MM.1S (cell line): ENCODE measurements around the gene ARHGAP27.

Experiments used
- DNase-seq: peaks from one replicate; pipeline ENCODE4 v3.0.0-alpha.2; 2015
- H2AFZ ChIP-seq: fragments of 300-600 bp; sonication (generic); 2 replicates; pipeline ENCODE4 v1.6.0; 2016; ENCODE audit warnings: antibody characterized with exemption, low read length
- H3F3A ChIP-seq: fragments of 300-600 bp; sonication (generic); 2 replicates; pipeline ENCODE4 v1.6.1; 2016; ENCODE audit warnings: mild to moderate bottlenecking, antibody characterized with exemption, low read length, moderate library complexity, mixed read lengths; ENCODE audit not compliant: insufficient read depth
- H3K27ac ChIP-seq: fragments of 300-600 bp; sonication (generic); 2 replicates; pipeline ENCODE4 v1.5.1; 2016; ENCODE audit warnings: mild to moderate bottlenecking, low read length
- H3K27me3 ChIP-seq: fragments of 300-600 bp; sonication (generic); replicated peaks from 2 replicates; pipeline ENCODE4 v1.6.0; 2016; ENCODE audit warnings: low read length; ENCODE audit not compliant: insufficient read depth
- H3K36me3 ChIP-seq: fragments of 300-600 bp; sonication (generic); replicated peaks from 2 replicates; pipeline ENCODE4 v1.6.1; 2016; ENCODE audit warnings: mild to moderate bottlenecking, low read length, mixed read lengths; ENCODE audit not compliant: insufficient read depth
- H3K4me1 ChIP-seq: fragments of 300-600 bp; sonication (generic); 2 replicates; pipeline ENCODE4 v1.6.1; 2016; ENCODE audit warnings: low read length, mixed read lengths
- H3K4me2 ChIP-seq: fragments of 300-600 bp; sonication (generic); 2 replicates; pipeline ENCODE4 v1.6.0; 2016; ENCODE audit warnings: low read depth, low read length
- H3K4me3 ChIP-seq: fragments of 300-600 bp; sonication (generic); 2 replicates; pipeline ENCODE4 v1.5.1; 2016; ENCODE audit warnings: low read length, mixed read lengths
- H3K79me2 ChIP-seq: fragments of 300-600 bp; sonication (generic); 2 replicates; pipeline ENCODE4 v1.6.1; 2016; ENCODE audit warnings: mixed run types, low read length, mixed read lengths
- H3K9ac ChIP-seq: fragments of 300-600 bp; sonication (generic); 2 replicates; pipeline ENCODE4 v1.6.1; 2016; ENCODE audit warnings: low read length, mixed read lengths
- H3K9me2 ChIP-seq: fragments of 300-600 bp; sonication (generic); replicated peaks from 2 replicates; pipeline ENCODE4 v1.6.1; 2016; ENCODE audit warnings: mild to moderate bottlenecking, low read length, mixed read lengths; ENCODE audit not compliant: insufficient read depth
- H3K9me3 ChIP-seq: fragments of 300-600 bp; sonication (generic); replicated peaks from 2 replicates; pipeline ENCODE4 v1.6.1; 2016; ENCODE audit warnings: mild to moderate bottlenecking, low read length, mixed read lengths; ENCODE audit not compliant: insufficient read depth
- H4K20me1 ChIP-seq: fragments of 300-600 bp; sonication (generic); 2 replicates; pipeline ENCODE4 v1.6.1; 2016; ENCODE audit warnings: mild to moderate bottlenecking, low read length, moderate library complexity, mixed read lengths; ENCODE audit not compliant: insufficient read depth
- EZH2 ChIP-seq: fragments of 300-600 bp; sonication (generic); optimal IDR thresholded peaks from 2 replicates; pipeline ENCODE3; 2017; ENCODE audit warnings: low read depth, mild to moderate bottlenecking, antibody characterized with exemption, low read length, mixed read lengths
- EZH2phosphoT487 ChIP-seq: fragments of 300-600 bp; sonication (generic); IDR thresholded peaks from 2 replicates; pipeline ENCODE4 v1.6.1; 2018; ENCODE audit warnings: antibody characterized with exemption, low read length
- TF ChIP-seq, protein P1 (sequence below): fragments of 300-600 bp; sonication (generic); IDR thresholded peaks from 2 replicates; pipeline ENCODE4 v1.5.1; 2016; ENCODE audit warnings: antibody characterized with exemption, low read length, mixed read lengths

The ARHGAP27 gene

GRCh38 chr17:45376171-45377005 is 56.3 kb downstream of the ARHGAP27 start:
- no peaks in the 10 kb centered on the region for H3K9me2 ChIP-seq
- H3K79me2 ChIP-seq = no peaks in the 10 kb centered on the region
- no peak overlapping the region for H3K9ac ChIP-seq
- peaks cover 19% of the 10 kb centered on the region for H3K4me1 ChIP-seq
- H4K20me1 ChIP-seq = no peaks in the 10 kb centered on the region
- H3K4me2 ChIP-seq = no peak overlapping the region
- peaks cover 8% of the 10 kb centered on the region for H3F3A ChIP-seq
- TF ChIP-seq EZH2 = no peak
- no peaks in the 10 kb centered on the region for H3K27me3 ChIP-seq
- no peak for DNase-seq
- no peaks in the 10 kb centered on the region for H3K36me3 ChIP-seq
- H3K9me3 ChIP-seq = no peaks in the 10 kb centered on the region
- no peak overlapping the region for H2AFZ ChIP-seq
- no peak overlapping the region for H3K27ac ChIP-seq
- no peak overlapping the region for H3K4me3 ChIP-seq

DNA sequence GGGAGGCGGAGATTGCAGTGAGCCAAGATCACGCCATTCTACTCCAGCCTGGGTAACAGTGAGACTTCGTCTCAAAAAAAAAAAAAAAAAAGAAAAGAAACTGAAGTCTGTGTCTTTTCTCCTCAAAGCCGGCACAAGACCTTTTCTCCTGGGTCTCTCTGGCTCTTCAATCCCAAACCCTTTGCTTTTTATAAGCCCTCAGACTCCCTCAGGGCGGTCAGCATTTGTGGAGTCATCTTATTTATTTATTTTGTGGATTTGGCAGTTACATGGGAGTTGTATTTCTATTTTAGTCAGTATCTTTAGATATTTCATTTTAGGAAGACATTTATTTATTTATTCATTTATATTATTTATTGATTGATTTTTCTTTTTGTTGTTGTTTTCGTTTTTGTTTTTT is 58.2 kb downstream of the ARHGAP27 start:
- Histone ChIP-seq H4K20me1 (no peaks in the 10 kb centered on the region), H3F3A (peaks cover 3% of the 10 kb centered on the region; the same call in 1 of the 2 replicates), H3K9ac (no peak overlapping the region), H3K4me1 (peaks cover 15% of the 10 kb centered on the region; the same call in 1 of the 2 replicates), H3K9me3 (no peaks in the 10 kb centered on the region), H3K79me2 (no peaks in the 10 kb centered on the region), H3K27me3 (no peaks in the 10 kb centered on the region), H3K27ac (no peak overlapping the region), H3K4me3 (no peak overlapping the region), H3K36me3 (no peaks in the 10 kb centered on the region), H2AFZ (no peak overlapping the region), H3K4me2 (no peak overlapping the region), H3K9me2 (no peaks in the 10 kb centered on the region)
- no peak for DNase-seq
- TF ChIP-seq EZH2phosphoT487 (no peak), EZH2 (no peak)
- TF ChIP-seq, protein P1, sequence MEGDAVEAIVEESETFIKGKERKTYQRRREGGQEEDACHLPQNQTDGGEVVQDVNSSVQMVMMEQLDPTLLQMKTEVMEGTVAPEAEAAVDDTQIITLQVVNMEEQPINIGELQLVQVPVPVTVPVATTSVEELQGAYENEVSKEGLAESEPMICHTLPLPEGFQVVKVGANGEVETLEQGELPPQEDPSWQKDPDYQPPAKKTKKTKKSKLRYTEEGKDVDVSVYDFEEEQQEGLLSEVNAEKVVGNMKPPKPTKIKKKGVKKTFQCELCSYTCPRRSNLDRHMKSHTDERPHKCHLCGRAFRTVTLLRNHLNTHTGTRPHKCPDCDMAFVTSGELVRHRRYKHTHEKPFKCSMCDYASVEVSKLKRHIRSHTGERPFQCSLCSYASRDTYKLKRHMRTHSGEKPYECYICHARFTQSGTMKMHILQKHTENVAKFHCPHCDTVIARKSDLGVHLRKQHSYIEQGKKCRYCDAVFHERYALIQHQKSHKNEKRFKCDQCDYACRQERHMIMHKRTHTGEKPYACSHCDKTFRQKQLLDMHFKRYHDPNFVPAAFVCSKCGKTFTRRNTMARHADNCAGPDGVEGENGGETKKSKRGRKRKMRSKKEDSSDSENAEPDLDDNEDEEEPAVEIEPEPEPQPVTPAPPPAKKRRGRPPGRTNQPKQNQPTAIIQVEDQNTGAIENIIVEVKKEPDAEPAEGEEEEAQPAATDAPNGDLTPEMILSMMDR = no peak

GRCh38 chr17:45372325-45372869 is 60.3 kb downstream of the ARHGAP27 start:
- H3K4me2 ChIP-seq = no peak overlapping the region
- H3K9me3 ChIP-seq = no peaks in the 10 kb centered on the region
- no peak overlapping the region for H3K4me3 ChIP-seq
- H3K27ac ChIP-seq = no peak overlapping the region
- no peaks in the 10 kb centered on the region for H3K27me3 ChIP-seq
- H3K4me1 ChIP-seq = peaks cover 15% of the 10 kb centered on the region; the same call in 1 of the 2 replicates
- no peaks in the 10 kb centered on the region for H3K79me2 ChIP-seq
- no peak for DNase-seq
- H3K36me3 ChIP-seq = no peaks in the 10 kb centered on the region
- no peaks in the 10 kb centered on the region for H4K20me1 ChIP-seq
- H2AFZ ChIP-seq = no peak overlapping the region
- TF ChIP-seq EZH2 (no peak), EZH2phosphoT487 (no peak)
- TF ChIP-seq, protein P1 = no peak
- no peak overlapping the region for H3K9ac ChIP-seq
- no peaks in the 10 kb centered on the region for H3K9me2 ChIP-seq
- H3F3A ChIP-seq = peaks cover 3% of the 10 kb centered on the region; the same call in 1 of the 2 replicates
